22Rv1 (cell line): ENCODE results near the gene ZEB1.

Source experiments
- CTCF ChIP-seq: fragments of 450-650 bp; IDR thresholded peaks from 2 replicates; pipeline ENCODE4 v1.5.1; 2017; ENCODE audit warnings: mild to moderate bottlenecking
- ZFX ChIP-seq: fragments of 450-650 bp; IDR thresholded peaks from 2 replicates; pipeline ENCODE4 v1.6.1; 2017; ENCODE audit warnings: antibody characterized with exemption, borderline replicate concordance

DNA sequence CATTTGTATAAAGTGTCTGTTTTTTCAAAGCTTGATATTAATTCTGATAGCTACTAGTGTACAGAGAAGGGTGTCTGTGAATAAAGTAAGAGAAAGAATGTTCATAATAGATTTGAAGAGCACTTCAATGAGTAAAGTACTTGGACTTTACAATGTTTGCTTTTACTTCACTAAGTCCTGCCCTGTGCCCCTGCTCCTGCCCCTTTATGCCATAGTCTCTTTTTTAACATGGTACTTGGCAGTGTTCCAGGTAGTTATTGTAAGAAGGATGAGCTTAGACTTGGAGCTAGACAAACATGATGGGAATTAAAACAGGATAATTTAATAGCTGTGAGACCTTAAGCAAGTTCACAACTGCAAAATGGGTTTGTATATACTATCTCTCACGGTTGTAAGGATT is 41.0 kb downstream of the ZEB1 start:
- TF ChIP-seq CTCF: no peak
- TF ChIP-seq ZFX: no peak
